GM18907 (cell line): ENCODE data around the gene CXCL1.
"Not testable (repeated sequence)": the region's sequence is repeated elsewhere in the genome, so short reads cannot be mapped to it uniquely, and the experiment has no call there.

Source experiments
- ATAC-seq: cut with Tn5 transposase; IDR thresholded peaks from one replicate; pipeline ENCODE4 v1.9.1; 2021; ENCODE audit warnings: mild to moderate bottlenecking, moderate library complexity; ENCODE audit not compliant: unreplicated experiment

Gene CXCL1

DNA sequence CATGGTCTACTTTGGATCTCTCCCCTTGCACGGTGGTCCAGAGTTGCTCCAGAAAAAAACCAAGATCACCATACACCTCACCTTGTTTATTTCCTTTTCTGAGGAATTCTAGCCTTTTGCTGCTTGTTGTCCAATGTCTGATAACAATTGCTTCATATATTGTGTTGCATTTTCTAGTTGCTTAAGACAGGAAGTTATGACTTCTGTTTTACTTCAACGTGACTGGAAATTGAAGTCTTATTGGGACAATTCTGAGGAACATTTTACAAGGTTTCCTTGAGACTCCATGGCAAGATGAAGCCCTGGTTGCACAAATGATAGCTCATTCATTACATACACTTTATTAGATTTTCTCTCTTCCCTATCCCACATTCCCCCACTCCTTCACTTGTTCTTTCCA is 5.2 kb downstream of the CXCL1 start:
- no peak for ATAC-seq

GRCh38 chr4:73875401-73875800 is 6.2 kb downstream of the CXCL1 start:
- no peak for ATAC-seq

DNA sequence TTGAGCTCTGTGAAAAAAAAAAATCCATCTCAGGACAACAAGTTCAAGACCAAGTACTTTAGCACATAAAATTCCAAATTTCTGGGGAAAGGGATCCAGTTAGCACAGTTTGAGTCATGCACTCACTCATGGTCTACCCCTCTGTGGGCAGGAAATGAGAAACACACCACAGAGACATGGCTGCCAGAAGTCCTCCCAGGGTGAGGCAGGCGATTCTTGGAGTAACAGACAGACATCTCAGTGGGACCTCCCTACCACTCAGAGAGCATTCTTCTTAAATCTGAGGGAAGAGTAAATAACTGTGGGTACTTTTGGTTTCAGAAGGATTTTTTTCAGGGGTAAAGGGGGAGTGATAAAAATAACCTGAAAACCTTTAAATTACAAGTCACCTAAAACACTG is 14.1 kb downstream of the CXCL1 start:
- no peak for ATAC-seq

DNA sequence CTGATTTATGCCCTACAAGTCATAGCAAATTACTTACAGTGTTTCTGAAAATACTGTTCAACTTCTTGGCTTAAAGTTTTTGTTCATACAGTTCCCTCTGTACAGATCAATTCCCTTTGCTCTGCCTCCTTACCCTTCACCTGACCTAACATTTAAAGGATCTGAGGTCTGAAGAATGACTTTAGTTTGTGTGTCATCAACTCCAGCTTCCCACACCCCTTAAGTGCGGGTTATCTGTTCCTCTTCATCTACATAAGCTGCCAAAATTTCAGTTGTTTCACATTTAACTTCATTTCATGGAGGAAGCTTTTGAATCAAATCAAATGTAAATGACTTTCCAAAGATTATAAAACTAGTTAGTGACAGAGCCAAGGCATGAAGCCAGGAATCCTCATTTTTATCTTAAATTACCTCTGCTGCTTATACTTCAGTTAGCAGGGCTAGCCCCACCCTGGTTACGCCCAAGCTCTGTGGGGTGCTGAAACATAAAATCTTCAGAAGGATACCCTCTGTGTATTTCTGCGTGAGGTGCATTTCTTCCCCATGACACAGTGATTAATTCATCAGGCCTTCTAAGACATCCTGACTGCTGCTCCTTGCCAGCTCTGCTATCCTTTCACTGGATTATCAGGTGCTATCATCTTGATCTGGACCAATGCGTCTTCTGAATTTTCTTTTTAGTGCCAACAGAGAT is 16.5 kb downstream of the CXCL1 start:
- no peak for ATAC-seq

DNA sequence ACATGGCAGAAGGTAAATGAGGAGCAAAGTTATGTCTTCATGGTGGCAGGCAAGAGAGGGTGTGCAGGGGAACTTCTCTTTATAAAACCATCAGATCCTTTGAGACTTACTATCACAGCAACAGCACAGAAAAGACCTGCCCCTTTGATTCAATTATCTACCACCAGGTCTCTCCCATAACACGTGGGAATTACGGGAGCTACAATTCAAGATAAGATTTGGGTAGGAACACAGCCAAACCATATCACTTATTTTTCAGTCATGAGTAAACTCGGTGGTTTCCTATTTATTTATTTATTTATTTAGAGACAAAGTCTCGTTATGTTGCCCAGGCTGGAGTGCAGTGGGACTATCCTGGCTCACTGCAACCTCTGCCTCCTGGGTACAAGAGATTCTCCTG is 22.1 kb downstream of the CXCL1 start:
- ATAC-seq = no peak

DNA sequence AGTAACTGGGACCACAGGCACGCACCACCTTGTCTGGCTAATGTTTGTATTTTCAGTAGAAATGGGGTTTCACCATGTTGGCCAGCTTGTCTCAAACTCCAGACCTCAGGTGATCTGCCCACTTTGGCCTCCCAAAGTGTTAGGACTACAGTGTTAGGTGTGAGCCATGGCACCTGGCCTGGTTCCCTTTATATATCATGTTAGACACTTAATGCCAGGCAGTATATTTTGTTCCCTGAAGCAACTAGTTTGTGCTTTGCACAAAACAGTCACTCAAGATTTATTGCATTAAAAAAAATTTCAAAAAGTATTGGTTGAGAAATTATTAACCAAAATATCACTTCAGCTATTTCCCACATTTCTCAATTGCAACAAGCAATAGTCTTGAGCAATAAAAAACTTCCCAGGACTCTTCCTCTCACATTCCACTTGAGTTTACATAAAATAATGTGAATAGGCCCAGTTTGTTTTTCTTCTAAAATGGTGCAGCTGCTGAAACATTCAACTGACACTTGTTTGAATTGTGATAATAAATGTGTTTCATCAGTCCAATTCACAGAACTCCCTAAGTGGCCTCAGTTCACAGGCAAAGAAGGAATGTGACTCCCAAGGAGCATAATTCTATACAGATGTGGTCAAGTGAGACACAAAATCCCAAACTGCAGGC is 22.7 kb downstream of the CXCL1 start:
- ATAC-seq = no peak

DNA sequence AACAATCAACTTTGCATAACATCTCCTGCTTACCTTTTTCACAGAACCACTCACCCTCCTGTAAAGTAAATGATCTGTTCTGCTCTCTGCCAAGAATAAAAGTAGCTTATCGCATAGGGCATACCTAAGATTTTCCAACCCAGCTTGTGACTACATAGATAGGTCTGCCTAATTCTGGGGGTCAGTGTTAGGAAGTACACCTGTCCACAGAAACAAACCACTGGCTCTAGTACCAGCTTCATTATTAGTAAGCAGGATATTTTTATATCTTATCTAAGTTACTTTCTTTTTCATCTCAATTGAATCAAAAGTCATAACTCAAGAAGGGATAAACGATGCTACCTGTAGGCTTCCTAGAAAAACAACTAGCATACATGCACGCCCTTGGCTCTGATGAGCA is 23.8 kb downstream of the CXCL1 start:
- ATAC-seq = no peak

DNA sequence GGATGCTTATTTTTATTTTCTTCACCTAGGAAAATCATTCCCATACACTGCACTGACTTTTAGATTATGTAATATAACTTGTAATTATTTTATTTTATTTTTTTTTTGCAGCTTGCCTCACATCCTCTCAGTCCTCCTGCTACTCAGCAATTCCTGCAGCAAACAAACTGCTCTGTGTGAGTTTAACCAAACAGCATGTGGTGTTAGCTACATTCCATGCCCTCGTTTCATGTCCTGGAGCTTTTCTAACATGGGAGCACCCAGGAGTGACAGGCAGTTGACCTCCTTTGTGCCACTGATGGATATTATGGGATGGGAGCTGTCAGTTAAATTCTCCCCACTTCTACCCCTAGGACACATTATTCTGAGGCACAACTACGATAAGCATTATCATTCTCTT is 24.8 kb downstream of the CXCL1 start:
- ATAC-seq = no peak

- ATAC-seq = no peak
Observed at GRCh38 chr4:73895201-73896175, 26.3 kb downstream of the CXCL1 start.

DNA sequence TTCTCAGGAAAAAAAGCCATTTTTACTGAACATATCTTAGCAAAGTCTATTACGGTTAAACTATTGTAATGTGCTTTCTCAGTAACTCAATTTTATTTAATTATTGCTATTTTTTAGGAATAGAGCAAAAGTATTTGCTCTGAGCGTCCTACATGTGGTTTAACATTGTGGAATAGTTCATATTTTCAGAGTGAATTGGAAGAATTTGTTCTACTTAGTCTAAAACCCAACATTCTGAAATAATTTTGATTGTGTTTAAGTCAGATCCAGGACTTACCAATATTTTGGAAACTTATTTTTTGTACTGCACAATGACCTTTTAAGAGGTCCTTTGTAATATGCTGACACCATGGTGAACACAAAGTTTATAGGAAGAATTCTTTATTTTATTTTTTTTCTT is 27.2 kb downstream of the CXCL1 start:
- ATAC-seq = no peak

DNA sequence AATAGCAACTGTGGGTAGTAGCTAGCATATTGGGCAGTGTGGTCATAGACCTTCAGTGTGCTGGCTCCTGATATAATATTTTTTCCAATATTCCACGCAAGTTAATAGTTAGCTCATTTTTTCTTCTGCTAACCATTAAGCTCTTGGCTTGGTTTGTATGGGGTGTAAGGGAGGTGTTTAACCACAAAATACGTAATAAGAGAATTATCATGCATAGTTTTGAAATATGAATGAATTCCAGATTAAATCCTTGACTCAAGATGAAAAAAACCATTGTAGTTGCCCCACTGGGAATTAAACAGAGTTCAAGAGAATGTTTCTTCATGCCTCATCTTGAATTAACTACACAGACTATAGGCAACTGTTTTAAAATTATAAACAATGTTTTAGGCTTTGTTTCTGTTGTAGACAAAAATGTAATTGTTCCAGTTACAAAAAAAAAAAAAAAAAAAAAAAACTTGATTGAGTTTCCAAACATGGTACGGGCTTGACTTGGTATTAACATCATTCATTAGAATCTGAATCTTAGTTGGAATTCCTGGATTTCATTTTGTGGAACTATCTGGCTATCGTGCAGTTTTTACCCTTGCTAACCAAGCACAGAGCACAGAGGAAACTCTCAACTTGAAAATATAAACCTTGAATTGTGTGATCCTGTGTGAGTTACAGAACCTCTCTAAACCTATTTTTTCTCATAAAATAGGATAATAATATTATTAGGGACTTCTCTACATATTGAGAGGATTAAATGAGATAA is 28.4 kb downstream of the CXCL1 start:
- ATAC-seq = no peak

- ATAC-seq = not testable (repeated sequence)
Observed at GRCh38 chr4:73899338-73899737, 30.1 kb downstream of the CXCL1 start.

DNA sequence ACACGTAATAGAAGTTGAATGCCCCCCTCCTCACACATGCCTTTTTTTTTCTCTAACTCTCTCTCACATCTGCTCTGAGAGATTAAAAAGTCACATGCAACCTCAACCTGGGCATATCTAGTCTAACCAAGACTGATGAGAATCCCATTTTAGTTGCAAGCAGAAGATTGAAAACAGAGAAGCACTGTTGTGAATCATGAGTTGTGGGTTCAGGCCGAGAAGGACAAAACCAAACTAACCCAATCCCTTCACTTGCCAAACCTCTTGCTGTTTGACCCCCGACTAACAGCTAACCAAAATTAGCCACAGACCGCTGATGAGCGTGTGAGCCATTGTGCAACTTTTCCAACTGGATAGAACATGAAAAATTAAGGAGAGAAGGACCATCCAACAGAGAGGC is 31.8 kb downstream of the CXCL1 start:
- ATAC-seq = no peak

DNA sequence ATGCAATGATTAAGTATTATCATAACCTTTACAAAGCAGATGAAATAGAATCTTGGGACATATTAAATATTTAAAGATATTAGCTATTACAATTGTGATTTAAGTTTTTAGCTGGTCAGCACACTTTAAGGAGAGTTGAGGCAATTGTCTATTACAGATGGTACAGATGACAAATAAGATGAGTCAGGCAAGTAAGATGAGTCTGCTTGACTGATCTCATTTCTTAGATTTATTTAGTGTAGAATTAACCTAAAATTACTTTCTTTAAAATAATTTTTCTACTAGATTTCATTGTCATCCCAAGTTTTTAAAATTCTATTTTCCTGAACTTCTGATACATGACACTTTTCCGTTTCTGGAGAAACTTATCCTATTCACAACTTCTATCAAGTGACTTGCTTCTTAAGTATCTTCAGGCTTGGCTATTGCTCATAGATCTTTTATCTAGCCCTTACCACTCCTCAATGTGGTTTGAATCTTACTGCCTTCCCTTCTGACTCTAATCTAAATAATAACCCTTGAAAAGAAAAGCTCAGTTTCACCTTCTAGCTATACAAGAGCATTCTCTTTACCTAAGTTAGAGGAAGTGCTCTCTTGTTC is 32.9 kb downstream of the CXCL1 start:
- no peak for ATAC-seq

DNA sequence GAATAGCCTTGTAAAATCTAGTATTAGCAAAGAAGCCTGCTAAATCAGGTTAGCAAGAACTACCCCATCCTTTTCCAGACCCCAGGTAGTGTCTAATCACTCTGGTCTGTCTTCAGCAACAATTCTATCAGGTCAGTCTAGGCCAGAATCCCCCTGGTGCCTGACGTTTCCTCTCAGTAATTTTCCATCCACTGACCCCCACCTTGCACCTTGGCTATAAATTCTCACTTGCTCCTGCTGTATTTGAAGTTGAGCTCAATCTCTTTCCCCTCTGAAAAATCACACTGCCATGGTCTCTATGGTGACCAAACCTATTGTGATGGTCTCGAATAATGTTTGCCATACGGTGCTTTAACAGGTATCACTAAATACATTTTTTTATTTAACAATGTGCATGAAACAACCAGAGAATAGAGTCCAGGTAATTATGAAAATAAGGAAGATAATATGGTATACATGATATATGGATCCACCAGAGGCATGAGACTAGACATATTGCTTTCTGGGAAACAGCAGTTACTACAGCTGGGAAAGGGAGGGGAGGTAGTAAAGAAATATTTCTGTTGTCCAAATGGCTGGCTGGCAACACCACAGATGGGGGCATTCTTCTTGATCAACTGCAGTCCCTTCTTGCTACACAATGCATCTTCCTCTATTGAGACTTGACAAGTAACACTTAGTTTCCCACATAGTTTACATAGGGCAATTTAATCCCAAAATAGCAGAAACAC is 33.8 kb downstream of the CXCL1 start:
- ATAC-seq = no peak

DNA sequence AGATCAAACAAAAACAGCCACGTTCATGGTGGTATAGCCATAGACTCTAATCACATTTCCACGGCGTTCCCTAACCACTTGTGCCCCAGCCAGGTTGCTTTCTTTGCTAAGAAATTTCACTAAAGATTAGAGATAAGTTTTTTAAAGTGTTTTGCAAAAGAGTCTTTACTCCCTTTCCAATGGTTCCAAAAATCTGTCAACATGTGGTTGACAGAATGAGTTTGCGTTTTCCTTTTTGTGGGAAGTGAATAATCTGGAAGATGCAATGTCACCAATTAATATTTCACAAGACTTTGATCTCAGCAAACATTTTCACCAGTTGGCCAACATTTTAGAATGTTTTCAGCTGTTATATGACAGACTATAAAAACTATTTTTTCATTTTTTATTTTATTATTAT is 35.3 kb downstream of the CXCL1 start:
- no peak for ATAC-seq

DNA sequence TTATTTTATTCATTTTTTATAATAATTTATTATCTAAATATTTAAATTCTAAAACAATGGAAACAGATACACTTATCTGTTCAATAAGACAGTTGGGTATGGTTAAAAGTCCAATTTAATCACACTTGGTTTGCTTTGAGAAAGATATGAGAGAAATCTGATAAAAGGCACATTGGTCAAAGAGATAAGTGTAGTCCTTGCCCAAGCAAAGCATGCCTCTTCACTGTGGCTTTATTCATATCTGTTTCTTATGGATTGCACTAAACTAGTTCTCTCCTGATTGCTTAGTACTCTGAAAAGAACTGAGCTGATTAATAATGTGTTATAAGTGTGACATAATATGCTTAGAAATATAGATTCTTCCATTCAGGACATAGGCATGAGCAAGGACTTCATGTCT is 39.8 kb downstream of the CXCL1 start:
- ATAC-seq = no peak

DNA sequence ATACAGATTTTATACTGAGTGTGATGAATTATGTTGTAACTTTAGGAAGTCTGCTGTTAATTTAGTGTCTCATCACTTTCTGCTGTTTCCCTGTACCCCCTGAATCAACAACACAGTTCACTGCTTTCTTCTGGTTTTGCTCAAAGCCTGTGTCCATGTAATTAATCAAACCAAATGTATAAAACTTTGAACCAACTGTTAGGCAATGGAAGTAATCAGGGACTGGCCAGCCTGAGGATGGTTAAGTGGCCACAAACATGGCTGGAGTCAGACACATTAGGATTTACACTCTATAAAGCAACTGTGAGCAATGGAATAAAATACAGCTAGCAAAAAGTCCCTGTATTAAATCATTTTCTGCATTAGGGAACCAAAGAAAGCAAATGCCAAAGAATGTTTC is 42.6 kb downstream of the CXCL1 start:
- ATAC-seq = no peak

DNA sequence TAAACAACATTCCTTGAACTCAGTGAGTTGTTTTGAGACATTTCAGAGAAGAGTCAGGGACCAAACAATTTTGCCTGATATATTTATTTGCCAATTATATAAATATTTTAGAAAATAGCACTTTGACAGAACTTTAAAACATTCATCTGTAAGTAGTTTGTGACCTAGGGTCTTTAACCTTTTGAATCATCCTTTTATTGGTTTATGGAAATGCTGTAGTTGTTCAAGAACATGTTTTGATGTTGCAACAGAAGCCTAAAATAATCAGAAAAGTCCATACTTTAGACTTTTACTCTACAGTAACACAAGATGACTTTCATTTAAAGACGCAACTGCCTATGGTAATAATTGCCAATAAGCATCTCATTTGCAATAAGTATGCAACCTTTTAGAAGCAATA is 43.0 kb downstream of the CXCL1 start:
- no peak for ATAC-seq

DNA sequence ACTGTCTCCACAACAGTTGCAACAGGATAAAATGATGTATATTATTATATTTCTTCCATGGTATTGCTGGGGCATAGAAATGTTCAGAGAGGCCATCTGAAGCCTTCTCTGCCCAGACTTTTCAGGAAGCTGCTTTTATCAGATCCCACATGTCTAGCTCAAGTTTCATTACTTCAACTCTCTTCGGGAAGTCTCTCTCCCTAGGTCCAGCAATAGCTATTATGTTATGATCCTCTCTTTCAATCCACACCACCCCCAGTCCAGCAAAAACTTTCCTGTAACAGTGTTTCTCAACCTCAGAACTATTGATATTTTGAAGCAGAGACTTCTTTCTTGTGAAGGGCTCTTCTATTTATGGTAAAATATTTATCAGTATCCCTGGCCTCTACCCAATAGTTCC is 44.9 kb downstream of the CXCL1 start:
- ATAC-seq = no peak
